ENCODE data around the gene KAT5. TPM values are rescaled to one million over a fixed set of nuclear protein-coding genes. Genes with fewer than 3 reads are reported as not detected.

KAT5 gene
- total RNA-seq, 1 experiment from 2014 or later, result 56.6 TPM

DNA sequence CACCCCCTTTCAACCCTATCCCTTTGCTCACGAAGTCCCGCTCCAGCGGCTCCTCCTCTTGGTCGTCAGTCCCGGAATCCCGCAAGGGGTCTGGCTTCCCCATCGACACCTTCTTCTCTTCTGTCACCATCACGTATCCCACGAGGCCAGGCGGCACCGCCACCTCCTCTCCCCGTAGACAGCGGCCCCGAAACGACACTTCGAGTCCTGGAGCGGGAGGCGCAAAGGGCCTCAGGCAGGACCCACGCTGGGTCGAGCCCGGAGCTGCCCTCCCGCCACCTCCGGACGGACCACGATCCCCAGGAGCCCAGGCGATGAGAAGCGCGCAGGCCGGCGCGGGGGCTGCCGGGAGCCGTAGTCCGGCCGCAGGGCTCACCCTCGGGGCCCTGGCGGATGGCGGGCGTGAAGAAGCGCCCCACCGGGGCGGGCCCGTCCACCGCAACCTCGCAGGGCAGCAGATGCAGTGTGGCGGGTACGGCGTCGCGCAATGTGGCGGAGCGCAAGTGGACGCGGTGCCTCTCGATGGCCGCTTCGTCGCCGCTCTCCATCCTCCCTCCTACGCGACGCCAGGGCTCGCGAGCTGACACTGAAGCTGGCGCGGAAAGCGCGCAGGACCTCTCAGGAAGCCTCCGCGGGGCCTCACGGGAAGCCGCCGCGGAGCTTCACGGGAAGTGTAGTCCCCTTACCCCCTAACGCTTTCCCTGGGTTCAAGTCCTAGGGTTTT is 8.3 kb downstream of the KAT5 start, which contains the start of gene RNASEH2C (continued):
- TF ChIP-seq NFE2L1 (CRISPR knock-in tag; IDR thresholded peaks at IDR 0.05) (0 out of 2 replicates have a peak, but pooled peaks have one; percentile 18), ETV6 (CRISPR knock-in tag; IDR thresholded peaks at IDR 0.05) (peak; percentile 77), RORB (CRISPR knock-in tag; IDR thresholded peaks at IDR 0.05) (no peak), ZNF121 (CRISPR knock-in tag; IDR thresholded peaks at IDR 0.05) (no peak), MXD4 (CRISPR knock-in tag; IDR thresholded peaks at IDR 0.05; ENCODE audit: borderline replicate concordance) (no peak), NR1H2 (CRISPR knock-in tag; IDR thresholded peaks at IDR 0.05) (no peak), TCF7 (CRISPR knock-in tag; IDR thresholded peaks at IDR 0.05; ENCODE audit: low read depth) (no peak)
- TF ChIP-seq, protein P1, sequence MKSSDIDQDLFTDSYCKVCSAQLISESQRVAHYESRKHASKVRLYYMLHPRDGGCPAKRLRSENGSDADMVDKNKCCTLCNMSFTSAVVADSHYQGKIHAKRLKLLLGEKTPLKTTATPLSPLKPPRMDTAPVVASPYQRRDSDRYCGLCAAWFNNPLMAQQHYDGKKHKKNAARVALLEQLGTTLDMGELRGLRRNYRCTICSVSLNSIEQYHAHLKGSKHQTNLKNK (CRISPR knock-in tag; IDR thresholded peaks at IDR 0.05), result no peak
- TF ChIP-seq, protein P2, sequence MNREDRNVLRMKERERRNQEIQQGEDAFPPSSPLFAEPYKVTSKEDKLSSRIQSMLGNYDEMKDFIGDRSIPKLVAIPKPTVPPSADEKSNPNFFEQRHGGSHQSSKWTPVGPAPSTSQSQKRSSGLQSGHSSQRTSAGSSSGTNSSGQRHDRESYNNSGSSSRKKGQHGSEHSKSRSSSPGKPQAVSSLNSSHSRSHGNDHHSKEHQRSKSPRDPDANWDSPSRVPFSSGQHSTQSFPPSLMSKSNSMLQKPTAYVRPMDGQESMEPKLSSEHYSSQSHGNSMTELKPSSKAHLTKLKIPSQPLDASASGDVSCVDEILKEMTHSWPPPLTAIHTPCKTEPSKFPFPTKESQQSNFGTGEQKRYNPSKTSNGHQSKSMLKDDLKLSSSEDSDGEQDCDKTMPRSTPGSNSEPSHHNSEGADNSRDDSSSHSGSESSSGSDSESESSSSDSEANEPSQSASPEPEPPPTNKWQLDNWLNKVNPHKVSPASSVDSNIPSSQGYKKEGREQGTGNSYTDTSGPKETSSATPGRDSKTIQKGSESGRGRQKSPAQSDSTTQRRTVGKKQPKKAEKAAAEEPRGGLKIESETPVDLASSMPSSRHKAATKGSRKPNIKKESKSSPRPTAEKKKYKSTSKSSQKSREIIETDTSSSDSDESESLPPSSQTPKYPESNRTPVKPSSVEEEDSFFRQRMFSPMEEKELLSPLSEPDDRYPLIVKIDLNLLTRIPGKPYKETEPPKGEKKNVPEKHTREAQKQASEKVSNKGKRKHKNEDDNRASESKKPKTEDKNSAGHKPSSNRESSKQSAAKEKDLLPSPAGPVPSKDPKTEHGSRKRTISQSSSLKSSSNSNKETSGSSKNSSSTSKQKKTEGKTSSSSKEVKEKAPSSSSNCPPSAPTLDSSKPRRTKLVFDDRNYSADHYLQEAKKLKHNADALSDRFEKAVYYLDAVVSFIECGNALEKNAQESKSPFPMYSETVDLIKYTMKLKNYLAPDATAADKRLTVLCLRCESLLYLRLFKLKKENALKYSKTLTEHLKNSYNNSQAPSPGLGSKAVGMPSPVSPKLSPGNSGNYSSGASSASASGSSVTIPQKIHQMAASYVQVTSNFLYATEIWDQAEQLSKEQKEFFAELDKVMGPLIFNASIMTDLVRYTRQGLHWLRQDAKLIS (CRISPR knock-in tag; IDR thresholded peaks at IDR 0.05; ENCODE audit: borderline replicate concordance), result no peak
- TF ChIP-seq, protein P3, sequence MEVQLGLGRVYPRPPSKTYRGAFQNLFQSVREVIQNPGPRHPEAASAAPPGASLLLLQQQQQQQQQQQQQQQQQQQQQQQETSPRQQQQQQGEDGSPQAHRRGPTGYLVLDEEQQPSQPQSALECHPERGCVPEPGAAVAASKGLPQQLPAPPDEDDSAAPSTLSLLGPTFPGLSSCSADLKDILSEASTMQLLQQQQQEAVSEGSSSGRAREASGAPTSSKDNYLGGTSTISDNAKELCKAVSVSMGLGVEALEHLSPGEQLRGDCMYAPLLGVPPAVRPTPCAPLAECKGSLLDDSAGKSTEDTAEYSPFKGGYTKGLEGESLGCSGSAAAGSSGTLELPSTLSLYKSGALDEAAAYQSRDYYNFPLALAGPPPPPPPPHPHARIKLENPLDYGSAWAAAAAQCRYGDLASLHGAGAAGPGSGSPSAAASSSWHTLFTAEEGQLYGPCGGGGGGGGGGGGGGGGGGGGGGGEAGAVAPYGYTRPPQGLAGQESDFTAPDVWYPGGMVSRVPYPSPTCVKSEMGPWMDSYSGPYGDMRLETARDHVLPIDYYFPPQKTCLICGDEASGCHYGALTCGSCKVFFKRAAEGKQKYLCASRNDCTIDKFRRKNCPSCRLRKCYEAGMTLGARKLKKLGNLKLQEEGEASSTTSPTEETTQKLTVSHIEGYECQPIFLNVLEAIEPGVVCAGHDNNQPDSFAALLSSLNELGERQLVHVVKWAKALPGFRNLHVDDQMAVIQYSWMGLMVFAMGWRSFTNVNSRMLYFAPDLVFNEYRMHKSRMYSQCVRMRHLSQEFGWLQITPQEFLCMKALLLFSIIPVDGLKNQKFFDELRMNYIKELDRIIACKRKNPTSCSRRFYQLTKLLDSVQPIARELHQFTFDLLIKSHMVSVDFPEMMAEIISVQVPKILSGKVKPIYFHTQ (CRISPR knock-in tag; IDR thresholded peaks at IDR 0.05), result no peak
- TF ChIP-seq, protein P4, sequence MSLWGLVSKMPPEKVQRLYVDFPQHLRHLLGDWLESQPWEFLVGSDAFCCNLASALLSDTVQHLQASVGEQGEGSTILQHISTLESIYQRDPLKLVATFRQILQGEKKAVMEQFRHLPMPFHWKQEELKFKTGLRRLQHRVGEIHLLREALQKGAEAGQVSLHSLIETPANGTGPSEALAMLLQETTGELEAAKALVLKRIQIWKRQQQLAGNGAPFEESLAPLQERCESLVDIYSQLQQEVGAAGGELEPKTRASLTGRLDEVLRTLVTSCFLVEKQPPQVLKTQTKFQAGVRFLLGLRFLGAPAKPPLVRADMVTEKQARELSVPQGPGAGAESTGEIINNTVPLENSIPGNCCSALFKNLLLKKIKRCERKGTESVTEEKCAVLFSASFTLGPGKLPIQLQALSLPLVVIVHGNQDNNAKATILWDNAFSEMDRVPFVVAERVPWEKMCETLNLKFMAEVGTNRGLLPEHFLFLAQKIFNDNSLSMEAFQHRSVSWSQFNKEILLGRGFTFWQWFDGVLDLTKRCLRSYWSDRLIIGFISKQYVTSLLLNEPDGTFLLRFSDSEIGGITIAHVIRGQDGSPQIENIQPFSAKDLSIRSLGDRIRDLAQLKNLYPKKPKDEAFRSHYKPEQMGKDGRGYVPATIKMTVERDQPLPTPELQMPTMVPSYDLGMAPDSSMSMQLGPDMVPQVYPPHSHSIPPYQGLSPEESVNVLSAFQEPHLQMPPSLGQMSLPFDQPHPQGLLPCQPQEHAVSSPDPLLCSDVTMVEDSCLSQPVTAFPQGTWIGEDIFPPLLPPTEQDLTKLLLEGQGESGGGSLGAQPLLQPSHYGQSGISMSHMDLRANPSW (CRISPR knock-in tag; conservative IDR thresholded peaks at IDR 0.05; ENCODE audit: low read depth), result no peak
- TF ChIP-seq, protein P5, sequence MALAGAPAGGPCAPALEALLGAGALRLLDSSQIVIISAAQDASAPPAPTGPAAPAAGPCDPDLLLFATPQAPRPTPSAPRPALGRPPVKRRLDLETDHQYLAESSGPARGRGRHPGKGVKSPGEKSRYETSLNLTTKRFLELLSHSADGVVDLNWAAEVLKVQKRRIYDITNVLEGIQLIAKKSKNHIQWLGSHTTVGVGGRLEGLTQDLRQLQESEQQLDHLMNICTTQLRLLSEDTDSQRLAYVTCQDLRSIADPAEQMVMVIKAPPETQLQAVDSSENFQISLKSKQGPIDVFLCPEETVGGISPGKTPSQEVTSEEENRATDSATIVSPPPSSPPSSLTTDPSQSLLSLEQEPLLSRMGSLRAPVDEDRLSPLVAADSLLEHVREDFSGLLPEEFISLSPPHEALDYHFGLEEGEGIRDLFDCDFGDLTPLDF (CRISPR knock-in tag; IDR thresholded peaks at IDR 0.05), result no peak
- TF ChIP-seq, protein P6, sequence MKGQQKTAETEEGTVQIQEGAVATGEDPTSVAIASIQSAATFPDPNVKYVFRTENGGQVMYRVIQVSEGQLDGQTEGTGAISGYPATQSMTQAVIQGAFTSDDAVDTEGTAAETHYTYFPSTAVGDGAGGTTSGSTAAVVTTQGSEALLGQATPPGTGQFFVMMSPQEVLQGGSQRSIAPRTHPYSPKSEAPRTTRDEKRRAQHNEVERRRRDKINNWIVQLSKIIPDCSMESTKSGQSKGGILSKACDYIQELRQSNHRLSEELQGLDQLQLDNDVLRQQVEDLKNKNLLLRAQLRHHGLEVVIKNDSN (CRISPR knock-in tag; IDR thresholded peaks at IDR 0.05), result peak; percentile 51

DNA sequence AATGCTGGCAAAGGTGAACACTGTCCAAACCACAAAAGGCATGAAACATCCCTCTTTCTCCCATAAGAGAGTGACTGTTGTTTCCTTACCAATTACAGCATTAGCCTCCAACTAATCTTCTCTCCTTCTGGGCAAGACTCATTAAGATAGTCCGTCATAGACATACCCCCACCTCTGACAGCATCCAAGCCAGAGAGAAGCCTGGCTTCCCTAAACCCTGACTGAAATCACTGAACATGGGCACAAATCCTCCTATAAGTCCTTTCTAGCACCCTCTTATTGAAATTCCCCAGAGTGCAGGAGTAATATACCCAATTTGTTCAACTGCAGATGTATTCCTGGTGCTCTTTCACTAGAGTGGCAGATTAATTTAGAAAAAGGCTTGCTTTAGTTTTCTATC is 10.2 kb downstream of the KAT5 start:
- Mint-ChIP-seq H3K27ac (no peak overlapping the region), H3K9me3 (no peaks in the 10 kb centered on the region), H3K36me3 (peaks cover 18% of the 10 kb centered on the region), H3K27me3 (ENCODE audit: low read depth) (peaks cover 6% of the 10 kb centered on the region), H3K4me3 (no peak overlapping the region), H3K4me1 (peaks cover 9% of the 10 kb centered on the region)
- no peak for DNase-seq (ENCODE audit: low spot score)
- ATAC-seq, result no peak
- CTCF ChIA-PET, result interaction anchor here (3.7 kb wide), 1 partner anchor 58 kb away, joined by 49 read pairs; the partner anchor contains the start of gene AP5B1
- POLR2A ChIA-PET, result no interaction called here
- TF ChIP-seq, protein P3 (CRISPR knock-in tag; IDR thresholded peaks at IDR 0.05), result no peak
- TF ChIP-seq, protein P7, sequence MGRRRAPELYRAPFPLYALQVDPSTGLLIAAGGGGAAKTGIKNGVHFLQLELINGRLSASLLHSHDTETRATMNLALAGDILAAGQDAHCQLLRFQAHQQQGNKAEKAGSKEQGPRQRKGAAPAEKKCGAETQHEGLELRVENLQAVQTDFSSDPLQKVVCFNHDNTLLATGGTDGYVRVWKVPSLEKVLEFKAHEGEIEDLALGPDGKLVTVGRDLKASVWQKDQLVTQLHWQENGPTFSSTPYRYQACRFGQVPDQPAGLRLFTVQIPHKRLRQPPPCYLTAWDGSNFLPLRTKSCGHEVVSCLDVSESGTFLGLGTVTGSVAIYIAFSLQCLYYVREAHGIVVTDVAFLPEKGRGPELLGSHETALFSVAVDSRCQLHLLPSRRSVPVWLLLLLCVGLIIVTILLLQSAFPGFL (CRISPR knock-in tag; IDR thresholded peaks at IDR 0.05; ENCODE audit: borderline replicate concordance), result no peak
- no peak for TF ChIP-seq ZNF121 (CRISPR knock-in tag; IDR thresholded peaks at IDR 0.05)
- TF ChIP-seq JAZF1 (CRISPR knock-in tag; IDR thresholded peaks at IDR 0.05), result no peak
- no peak for TF ChIP-seq OVOL2 (CRISPR knock-in tag; IDR thresholded peaks at IDR 0.05; ENCODE audit: borderline replicate concordance)

Measured in WTC11 (cell line).